ENCODE measurements around the gene PSMB3.

PSMB3 gene

DNA sequence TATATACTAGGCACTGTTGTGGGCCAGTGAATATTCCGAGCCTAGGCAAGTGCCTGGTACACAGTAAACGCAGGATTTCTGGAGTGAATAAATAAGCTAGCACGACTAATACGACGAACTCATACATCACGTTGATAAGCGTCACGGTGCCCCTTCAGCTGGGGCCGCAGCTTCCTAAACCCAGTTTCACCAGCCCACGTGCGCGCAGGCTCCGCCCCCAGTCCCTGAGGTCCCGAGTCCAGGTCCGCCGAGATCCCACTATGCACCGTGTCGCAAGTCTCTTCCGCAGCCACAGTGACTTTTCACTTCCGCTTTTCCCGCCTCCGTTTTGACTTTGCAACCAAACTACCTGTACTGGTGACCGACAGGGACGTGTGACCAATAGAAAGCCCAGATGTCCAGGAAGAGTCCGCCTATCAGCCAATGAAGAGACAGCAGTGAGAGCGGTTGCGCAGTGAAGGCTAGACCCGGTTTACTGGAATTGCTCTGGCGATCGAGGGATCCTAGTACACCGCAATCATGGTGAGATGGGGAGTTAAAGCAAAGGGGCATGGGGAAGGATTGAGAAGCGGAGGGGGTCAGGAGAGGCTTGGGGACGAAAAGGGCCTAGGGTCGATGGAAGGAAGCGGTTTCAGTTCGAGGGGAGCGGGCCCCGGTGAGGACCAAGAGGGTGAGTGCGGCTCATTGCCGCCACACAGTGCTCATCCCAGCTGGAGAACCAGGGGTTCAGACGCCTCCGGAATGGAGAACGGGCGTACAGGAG is at the start of gene PSMB3:
Gene PSMB3 (plus strand): TSS at position 434 of the 763 bp plus-strand sequence. CDS start 86 bp downstream, at position 520.
- peak; percentile 99 for DNase-seq

DNA sequence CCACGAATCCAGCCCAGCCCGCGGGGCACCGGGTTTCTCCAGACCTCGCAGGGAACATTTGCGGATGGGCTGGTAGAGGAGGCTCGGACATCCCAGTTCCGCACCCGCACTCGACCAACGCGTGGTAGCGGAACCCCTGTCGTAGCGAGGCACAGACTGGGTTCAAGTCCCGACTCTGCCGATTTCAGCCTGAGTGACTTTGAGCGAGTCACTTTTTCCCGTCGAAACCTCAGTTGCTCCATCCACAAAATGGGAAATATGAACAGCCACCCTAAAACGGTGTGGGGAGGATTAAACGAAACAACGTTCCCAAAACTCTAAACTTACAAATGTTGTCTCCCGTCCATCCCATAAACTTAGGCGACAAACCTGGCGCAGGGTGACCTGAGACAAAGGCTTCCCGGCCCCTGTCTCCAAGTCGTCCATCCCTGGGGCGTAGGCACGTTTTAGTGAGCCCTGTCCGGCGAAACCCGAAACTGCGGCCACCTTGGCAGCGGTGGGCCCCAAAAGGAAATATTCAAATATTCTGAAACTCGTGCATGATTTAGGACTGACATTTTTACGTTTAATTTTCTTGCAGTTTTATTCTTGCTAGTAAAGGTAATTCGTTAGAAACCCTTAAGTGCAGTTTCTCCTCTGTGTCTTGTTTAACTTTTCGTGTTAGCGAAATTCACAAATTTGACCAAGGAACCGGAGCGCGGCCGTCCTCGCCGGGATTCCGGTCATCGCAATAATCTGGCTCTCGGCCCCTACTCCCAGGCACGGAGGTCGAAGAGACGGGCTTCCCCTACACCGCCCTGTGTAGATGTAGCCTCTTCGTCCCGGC is 49.4 kb upstream of the PSMB3 start:
- no peak for DNase-seq

DNA sequence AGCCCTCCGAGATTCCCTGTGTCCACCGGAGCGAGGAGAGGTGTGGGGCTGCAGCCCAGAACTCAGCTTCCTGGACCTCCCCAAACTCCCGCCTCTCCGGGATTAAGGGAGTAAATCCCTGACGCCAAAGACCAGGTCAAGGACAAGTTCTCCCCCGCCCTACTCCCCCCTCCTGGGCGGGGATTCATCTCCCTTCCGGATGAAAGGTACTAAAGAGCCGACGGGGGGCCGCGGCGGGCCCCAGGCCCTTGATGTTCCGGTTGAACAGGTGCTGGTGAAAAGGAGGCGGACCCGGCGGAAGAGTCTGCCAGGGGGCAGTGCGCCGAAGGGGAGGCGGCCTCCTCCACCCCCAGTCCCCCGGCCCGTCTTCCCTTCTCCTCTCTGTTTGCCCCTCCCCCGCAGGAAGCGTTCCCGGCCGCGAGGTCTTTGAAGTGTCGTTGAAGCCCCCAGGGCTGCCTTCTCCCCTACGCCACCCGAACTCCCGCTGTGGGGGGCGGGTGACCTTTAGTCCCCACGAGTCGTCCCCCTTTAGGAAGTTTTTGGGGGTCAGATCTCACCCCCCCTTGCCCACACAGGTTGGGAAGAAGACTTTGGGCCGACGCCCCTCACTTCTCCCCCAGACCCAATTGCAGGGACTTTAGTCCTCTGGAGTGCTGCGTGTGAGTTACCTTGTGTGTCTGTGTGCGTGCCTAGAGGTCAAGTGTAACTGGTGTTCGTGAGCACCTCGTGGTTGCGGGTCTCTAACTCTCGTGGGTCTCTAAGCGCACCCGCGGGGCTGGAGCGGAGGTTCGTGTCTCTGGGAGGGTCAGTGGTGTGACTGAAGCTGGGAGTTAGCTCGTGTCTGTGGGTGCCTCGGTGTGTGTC is 48.6 kb upstream of the PSMB3 start:
- DNase-seq, result no peak

DNA sequence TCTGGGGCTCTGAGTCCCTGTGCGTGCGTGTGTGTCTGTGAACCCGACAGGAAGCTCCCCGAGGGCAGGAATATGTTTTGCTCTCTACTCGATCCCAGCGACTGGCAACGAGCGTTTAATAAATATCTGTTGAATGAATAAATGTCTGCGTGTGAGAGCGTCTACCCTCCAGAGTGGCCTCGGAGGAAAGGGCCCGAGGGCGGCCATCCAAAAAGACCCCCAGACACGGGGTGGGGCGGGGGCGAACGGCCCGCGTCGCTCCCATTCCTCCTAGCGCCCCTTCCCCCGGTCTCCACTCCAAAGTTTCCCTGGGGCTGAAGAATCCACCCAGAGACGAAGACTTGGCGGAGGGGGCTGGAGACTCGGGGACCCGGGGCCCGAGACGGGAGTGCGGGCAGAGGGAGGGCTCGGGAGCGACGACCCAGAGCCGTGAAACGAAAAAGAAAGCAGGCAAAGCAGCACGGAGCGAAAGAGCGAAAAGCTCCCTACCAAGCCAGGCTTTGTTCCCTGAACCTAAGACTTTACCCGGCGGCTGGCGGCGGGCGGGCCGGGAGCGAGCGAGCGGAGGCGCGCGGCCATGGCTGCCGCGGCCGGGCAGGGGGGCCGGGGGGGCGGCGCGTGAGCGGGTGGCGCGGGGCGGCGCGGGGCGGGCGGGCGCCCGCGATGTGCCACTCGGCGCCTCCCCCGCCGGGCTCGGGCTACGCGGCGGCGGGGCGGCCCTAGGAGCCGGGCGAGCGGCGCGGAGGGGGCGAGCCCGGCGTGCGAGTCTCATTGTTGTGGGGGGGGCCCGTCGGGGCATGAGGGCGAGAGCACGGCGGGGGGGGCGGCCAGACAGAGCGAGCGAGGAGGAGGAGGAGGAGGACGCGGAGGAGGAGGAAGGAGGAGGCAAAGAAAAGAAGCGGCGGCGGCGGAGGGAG is 47.7 kb upstream of the PSMB3 start, which contains the start of gene MLLT6:
Gene MLLT6 (plus strand): TSS at position 668 of the 917 bp plus-strand sequence. CDS start 360 bp downstream, outside the sequence.
- DNase-seq, result peak; percentile 73

DNA sequence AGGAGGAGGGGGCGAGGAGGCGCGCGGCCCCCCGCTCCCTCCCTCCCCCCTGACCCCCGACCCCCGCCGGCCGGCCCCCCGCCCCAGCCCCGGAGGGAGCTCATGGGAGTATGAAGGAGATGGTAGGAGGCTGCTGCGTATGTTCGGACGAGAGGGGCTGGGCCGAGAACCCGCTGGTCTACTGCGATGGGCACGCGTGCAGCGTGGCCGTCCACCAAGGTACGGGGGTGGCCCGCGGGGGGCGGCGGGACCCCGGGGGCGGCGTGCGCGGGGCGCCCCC is 47.1 kb upstream of the PSMB3 start:
- no peak for DNase-seq

DNA sequence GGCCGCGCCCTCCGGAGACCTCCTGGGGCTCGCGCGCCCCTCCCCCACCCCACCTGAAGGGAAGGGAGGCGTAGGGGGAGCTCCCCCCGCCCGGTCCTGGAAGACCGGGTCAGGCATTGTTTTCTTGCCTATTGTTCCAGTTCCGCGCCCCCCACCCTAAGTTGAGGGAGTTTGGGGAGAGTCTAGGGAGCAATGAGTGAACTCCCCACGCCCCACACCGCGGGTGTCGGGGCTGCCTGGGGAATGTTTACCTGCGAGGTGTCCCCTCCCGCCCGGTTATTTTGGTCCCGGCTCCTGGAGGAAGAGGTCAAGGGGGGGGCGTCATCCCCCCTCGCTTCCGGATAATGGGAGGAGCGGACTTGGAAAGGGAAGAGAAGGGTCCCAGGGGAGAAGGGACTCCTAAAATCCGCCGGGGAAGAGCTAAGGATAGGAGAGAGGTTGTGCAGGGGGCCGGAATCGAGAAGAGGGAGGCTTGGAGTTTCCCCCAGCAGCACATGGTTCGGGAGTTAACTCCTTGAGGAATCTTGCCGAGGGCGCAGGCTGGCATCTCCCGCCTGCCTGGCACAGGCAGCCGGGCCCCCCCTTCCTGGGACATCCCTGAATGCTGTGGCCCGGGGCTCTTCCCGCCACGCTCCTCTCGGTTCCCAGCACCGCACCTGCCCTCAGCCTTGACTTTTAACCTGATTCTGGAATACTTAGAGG is 46.6 kb upstream of the PSMB3 start:
- DNase-seq, result no peak

DNA sequence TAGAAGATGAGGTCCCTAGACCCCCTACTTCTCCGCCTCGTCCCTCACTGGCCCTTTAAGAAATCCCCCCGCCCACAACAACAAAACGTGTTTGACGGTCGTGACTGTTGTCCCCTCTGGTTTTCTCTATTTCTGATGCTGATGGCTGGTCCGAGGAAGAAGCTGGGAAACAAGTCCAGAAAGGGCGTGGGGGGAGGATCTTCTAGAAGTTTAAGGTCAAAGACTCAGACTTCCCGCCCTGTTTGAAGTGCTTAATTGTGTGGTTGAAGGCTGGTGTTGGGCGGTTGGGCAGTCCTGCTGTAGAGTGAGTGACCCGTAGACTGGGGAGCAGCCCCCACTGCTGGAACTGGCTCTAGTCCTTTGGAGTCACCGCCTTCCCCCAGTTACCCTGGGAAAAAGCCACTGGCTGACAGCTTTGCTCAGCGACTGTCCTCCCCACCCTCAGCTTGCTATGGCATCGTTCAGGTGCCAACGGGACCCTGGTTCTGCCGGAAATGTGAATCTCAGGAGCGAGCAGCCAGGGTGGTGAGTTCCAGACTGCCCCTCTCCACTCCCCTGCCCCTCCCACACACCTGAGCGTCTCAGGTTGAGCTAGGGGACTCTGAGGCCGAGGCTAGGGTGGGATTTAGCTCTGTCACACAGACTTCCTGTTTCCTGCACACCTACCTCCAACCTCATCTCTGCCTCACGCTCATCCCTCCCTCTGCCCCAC is 45.9 kb upstream of the PSMB3 start:
- DNase-seq, result no peak

DNA sequence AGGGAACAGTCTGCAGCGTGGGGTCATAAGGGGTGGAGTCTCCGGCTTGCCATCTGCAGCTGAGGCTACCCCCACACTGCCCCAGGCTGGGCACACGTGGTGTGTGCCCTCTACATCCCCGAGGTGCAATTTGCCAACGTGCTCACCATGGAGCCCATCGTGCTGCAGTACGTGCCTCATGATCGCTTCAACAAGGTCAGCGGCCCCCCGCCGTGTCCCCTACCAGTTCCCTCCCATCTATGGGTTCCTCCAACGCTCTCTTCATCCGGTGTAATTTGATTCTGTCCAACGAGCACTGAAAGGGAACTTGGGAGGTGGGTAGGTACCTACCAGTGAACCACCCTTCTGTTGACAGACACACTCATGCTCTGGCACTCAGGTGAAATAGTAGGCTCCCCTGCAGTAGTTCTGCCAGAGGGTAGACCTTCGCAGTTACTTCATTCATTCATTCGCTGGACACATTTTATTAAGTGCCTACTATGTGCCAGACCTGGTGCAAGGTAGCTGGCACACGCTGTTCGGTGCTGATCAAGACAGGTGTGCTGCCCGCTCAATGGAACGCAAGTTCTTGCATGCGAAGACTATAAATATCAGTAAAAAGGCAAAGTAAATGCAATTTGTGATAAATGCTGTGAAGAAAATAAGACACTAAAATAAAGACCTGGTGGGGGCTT is 44.7 kb upstream of the PSMB3 start:
- DNase-seq, result no peak

DNA sequence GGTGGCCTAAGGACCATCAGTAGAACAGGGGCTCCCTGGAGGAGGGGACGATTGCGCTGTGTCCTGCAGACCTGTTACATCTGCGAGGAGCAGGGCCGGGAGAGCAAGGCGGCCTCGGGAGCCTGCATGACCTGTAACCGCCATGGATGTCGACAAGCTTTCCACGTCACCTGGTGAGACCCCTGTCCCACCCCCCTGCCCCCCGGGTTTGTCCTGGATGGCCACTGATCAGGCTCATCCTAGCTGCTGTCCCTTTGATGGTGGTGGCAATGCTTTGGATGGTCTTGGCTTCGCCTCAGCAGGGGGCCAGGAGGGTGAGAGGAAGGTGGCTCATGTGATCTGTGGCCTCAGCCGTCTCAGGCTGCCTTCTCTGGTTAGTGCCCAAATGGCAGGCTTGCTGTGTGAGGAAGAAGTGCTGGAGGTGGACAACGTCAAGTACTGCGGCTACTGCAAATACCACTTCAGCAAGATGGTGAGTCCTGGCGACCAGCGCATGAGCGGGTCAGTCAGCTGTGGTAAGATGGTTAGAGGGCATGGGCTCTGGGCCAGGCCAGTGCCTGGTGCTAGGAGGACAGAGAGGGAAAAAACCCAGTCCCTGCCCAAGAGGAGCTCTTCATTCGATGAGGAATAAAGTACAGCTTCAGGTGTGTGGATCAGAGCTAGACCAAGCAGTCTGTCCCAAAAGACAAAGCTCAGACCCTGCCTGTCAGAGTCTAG is 43.3 kb upstream of the PSMB3 start:
- no peak for DNase-seq

DNA sequence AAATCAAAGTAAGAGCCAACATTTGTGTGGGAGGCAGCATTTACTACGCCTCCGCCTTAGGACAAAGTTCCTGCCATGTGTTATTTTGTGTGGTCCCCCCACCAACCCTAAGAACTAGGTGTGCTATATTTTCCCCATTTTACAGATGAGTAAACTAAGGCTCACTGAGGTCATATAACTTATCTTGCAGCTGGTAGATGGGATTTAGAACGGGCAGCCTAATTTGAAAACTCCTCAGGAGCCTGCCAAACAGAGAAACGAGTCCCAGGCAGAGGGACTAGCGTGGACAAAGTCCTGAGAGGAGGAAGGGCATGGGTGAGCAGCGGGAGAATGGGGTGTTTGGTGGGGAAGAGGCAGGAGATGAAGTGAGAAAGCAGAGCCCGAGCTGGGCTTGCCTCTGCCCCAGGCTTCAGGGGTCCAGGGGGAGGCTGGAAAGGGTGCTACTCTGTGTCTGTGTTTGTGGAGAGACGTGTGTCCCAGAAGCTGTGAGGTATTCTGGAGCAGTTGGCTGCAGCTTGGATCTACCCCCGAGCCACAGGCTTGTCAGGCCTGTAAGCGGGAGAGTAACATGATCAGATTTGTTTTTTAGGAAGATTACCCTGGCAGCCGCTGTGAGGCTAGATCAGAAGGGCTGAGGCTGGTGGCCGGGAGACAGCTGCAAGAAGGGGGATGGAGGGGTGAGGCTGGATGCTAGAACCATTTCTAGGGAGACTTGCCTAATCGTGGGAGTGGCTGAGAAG is 42.5 kb upstream of the PSMB3 start:
- no peak for DNase-seq

DNA sequence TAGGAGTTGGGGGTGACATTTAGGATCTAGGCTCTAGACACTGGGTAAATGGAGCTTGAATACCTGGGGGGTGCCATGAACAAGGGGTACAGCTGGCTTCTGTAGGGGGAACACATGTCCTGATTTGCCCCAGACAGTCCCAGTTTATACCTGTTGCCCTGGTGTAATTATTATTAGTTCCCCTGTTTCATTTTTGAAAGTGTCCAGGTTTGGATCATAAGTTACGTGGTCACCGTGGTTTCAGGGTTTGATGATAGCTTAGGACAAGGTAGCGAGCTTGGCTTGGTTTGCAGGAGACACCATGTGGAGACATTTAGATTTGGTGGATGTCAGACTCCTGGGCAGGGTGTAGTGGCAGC is 42.0 kb upstream of the PSMB3 start:
- no peak for DNase-seq

DNA sequence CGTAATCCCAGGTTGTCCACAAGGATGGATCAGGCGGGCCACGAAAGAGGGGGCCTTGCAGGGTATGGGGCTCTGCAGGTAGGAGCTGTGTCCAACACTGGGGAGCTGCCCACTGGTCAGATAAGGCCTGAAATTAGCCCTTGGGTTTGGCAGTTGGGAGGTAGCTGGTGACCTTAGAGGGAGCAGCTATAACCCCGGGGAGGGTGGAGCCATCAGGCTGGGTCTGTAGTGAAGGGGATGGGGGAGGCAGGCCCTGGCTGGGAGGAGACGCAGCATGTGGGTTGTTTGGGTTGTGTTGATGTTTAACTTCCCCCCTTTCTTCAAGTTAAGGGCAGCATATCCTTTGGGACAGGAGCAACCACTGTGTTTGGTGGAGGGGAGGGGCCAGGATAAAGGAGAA is 41.6 kb upstream of the PSMB3 start:
- DNase-seq, result no peak

DNA sequence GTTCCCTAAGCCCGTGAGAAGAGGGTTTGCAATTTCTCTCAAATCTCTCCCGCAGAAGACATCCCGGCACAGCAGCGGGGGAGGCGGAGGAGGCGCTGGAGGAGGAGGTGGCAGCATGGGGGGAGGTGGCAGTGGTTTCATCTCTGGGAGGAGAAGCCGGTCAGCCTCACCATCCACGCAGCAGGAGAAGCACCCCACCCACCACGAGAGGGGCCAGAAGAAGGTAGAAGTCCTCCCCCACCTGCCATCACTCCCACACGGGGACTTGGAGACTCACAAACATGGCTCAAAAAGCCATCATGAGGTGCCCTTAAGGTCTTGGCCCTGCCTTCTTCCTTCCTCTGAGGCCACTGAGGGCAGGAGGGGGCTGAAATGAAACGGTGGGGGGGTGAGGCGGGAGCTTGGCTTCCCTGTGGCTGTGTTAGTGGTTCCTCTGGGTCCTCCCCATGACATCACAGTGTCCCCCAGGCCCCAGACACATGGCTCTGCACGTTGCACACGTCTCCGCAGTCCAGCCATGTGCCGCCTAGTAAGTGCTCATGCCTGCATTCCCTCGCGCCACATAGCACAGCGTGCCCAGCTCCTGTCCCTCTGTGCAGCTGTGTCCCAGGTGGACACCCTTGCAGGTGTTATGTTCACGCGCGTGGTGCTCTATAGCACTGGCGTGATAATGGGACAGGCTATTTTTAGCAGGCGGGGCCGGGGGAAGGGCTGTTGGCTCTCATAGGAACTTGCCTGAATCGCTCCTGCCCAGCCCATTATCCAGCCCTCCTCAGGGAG is 40.6 kb upstream of the PSMB3 start:
- no peak for DNase-seq

DNA sequence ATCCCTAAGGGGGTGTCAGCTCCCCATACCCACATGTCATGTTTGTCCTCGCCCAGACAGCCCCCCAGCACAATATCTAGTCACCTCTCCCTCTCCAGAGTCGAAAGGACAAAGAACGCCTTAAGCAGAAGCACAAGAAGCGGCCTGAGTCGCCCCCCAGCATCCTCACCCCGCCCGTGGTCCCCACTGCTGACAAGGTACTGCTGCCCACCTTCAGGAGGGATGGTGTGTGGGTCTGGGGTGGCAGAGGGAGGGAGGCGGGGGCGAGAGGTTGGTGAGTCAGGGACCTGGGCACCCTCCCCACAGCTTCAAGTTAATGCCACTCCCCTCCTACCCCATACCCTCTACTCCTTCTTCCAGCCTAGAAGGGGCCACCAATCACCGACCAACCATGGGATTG is 39.9 kb upstream of the PSMB3 start:
- no peak for DNase-seq

DNA sequence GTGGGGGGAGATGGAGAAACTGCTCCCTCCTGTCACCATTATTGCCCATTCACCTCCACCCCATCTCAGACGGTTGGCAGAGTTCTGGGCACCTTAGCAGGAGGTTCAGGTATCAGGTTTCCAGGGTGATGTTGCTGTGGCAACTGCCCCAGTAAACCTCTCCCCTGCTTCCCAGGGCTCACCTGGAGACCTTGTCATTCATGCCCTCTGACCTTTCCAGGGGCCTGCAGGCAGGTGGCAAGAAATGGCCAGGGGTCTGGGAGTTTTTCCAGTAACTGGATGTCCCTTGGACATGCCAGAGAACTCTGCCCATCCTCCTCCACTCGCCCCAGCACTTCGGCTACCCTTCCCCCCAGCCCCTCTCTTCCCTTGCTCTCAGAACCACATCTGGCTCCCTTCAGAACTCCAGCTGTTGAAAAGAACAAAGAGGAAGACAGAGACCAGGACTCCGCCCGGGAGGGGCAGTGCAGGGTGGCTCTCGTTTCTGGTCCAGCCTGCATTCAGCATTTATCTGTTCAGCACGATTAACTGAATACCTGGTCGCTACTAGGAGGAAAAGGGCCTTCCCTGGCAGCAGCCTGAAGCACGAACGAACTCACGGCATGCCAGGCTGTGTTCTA is 39.0 kb upstream of the PSMB3 start:
- no peak for DNase-seq

DNA sequence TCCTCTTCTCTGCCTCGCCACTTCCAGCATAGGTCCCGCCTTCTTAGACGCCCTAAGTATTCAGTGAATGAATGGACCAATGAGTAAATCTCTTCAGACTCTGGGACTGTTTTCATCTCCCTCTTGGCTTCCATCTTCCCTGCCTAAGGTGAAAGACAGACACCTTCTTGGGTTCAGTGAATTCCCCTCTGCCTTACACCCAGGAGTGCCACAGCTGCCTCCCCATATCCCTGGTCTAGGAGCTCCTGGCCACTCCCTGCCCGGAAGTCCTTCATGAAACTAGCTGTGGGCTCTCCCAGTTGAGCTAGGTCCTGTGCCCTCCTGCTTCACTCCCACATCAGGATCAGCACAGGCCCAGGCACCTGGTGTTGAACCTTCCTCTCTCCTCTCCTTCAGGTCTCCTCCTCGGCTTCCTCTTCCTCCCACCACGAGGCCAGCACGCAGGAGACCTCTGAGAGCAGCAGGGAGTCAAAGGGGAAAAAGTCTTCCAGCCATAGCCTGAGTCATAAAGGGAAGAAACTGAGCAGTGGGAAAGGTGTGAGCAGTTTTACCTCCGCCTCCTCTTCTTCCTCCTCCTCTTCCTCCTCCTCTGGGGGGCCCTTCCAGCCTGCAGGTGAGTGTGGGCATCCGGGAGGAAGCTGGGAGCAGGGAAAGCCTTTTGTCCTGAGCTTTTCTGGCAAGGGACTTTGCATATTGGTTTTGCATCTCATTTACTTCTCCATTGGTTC is 37.2 kb upstream of the PSMB3 start:
- DNase-seq, result no peak
